ENCODE measurements around the gene IKZF2.
"Not testable (repeated sequence)": the region's sequence is repeated elsewhere in the genome, so short reads cannot be mapped to it uniquely, and the experiment has no call there.

Gene IKZF2

GRCh38 chr2:213032607-213033006 is 118.8 kb downstream of the IKZF2 start:
- DNase-seq: no peak

- DNase-seq: no peak
These were observed 128.4 kb downstream of the IKZF2 start for GRCh38 chr2:213022987-213023386.

- DNase-seq: no peak
These were observed 129.2 kb downstream of the IKZF2 start for GRCh38 chr2:213021971-213022899.

GRCh38 chr2:213020913-213021312 is 130.5 kb downstream of the IKZF2 start:
- not testable (repeated sequence) for DNase-seq

GRCh38 chr2:213020268-213020667 is 131.1 kb downstream of the IKZF2 start:
- DNase-seq: no peak

GRCh38 chr2:213019368-213019767 is 132.0 kb downstream of the IKZF2 start:
- no peak for DNase-seq

GRCh38 chr2:213018340-213018901 is 133.0 kb downstream of the IKZF2 start:
- no peak for DNase-seq

GRCh38 chr2:213017404-213017803 is 134.0 kb downstream of the IKZF2 start:
- no peak for DNase-seq

GRCh38 chr2:213016984-213017351 is 134.4 kb downstream of the IKZF2 start:
- DNase-seq: no peak

- DNase-seq: no peak
These were observed 135.0 kb downstream of the IKZF2 start for GRCh38 chr2:213016166-213016983.

- DNase-seq: no peak
These were observed 135.8 kb downstream of the IKZF2 start for GRCh38 chr2:213015387-213016165.

- DNase-seq: no peak
These were observed 137.4 kb downstream of the IKZF2 start for GRCh38 chr2:213013979-213014378.

- DNase-seq: no peak
These were observed 139.9 kb downstream of the IKZF2 start for GRCh38 chr2:213011505-213011904.

- no peak for DNase-seq
These were observed 141.2 kb downstream of the IKZF2 start for GRCh38 chr2:213010106-213010779.

GRCh38 chr2:213007290-213007838 is 144.0 kb downstream of the IKZF2 start:
- no peak for DNase-seq

- no peak for DNase-seq
These were observed 147.1 kb downstream of the IKZF2 start for GRCh38 chr2:213004197-213004821.

- DNase-seq: no peak
These were observed 149.0 kb downstream of the IKZF2 start for GRCh38 chr2:213002383-213002782.

- DNase-seq: no peak
These were observed 150.0 kb downstream of the IKZF2 start for GRCh38 chr2:213001297-213001910.

- no peak for DNase-seq
These were observed 152.6 kb downstream of the IKZF2 start for GRCh38 chr2:212998626-212999359.

- DNase-seq: no peak
These were observed 153.8 kb downstream of the IKZF2 start for GRCh38 chr2:212997526-212998020.
